CD14-positive monocyte (primary cell): Measurements from ENCODE around the gene RHOC. TPM values are rescaled to one million over a fixed set of nuclear protein-coding genes. Genes with fewer than 3 reads are reported as not detected.

Source experiments
- DNase-seq, 3 donors: peaks; one replicate each; pipeline ENCODE4 v3.0.0-alpha.2; 2011 to 2022
- H2AFZ ChIP-seq: 2 replicates; pipeline ENCODE4 v1.6.0; 2012; ENCODE audit warnings: mild to moderate bottlenecking, low read depth, low read length, inconsistent platforms; ENCODE audit not compliant: insufficient read depth, poor library complexity, severe bottlenecking
- H3K27ac ChIP-seq, 2 donors: 1 replicate in 1 of 2; 2 replicates in 1 of 2; pipeline ENCODE4 v1.5.1; 2012 to 2013; ENCODE audit warnings: low read length in 2 of 2, control low read depth in 1 of 2, inconsistent platforms in 1 of 2, low read depth in 1 of 2, mild to moderate bottlenecking in 1 of 2
- H3K27me3 ChIP-seq, 2 donors: one replicate each; pipeline versions ENCODE4 v1.6.0 to v1.6.1; 2011 to 2013; ENCODE audit warnings: low read length in 2 of 2; ENCODE audit not compliant: control insufficient read depth in 2 of 2, insufficient read depth in 2 of 2
- H3K36me3 ChIP-seq, 2 donors: replicated peaks in 1 of 2; 1 replicate in 1 of 2; 2 replicates in 1 of 2; pipeline versions ENCODE4 v1.5.1 to v1.6.1; 2012 to 2013; ENCODE audit warnings: low read length in 2 of 2, control low read depth in 1 of 2, inconsistent platforms in 1 of 2, mild to moderate bottlenecking in 1 of 2; ENCODE audit not compliant: insufficient read depth in 2 of 2, control insufficient read depth in 1 of 2
- H3K4me1 ChIP-seq, 2 donors: 1 replicate in 1 of 2; 2 replicates in 1 of 2; pipeline versions ENCODE4 v1.5.1 to v1.6.1; 2012 to 2013; ENCODE audit warnings: low read length in 2 of 2, control low read depth in 1 of 2, inconsistent platforms in 1 of 2, mild to moderate bottlenecking in 1 of 2, moderate library complexity in 1 of 2; ENCODE audit not compliant: insufficient read depth in 2 of 2, control insufficient read depth in 1 of 2
- H3K4me2 ChIP-seq: replicated peaks from 2 replicates; pipeline ENCODE3; 2012; ENCODE audit warnings: low read length, moderate library complexity, mild to moderate bottlenecking; ENCODE audit not compliant: poor library complexity, severe bottlenecking; ENCODE audit errors: extremely low read depth
- H3K4me3 ChIP-seq, 3 experiments: fragments of 200-600 bp in 1 of 3; sonication (generic) in 1 of 3; replicated peaks in 1 of 3; 1 replicate in 2 of 3; 2 replicates in 1 of 3; pipeline ENCODE4 v1.5.1; 2011 to 2013; ENCODE audit warnings: low read length in 3 of 3, mild to moderate bottlenecking in 3 of 3, control low read depth in 2 of 3, low read depth in 2 of 3, inconsistent platforms in 1 of 3, moderate library complexity in 1 of 3
- H3K79me2 ChIP-seq: 2 replicates; pipeline ENCODE4 v1.6.0; 2012; ENCODE audit warnings: mild to moderate bottlenecking, control low read depth, inconsistent platforms, low read length, moderate library complexity; ENCODE audit not compliant: insufficient read depth
- H3K9ac ChIP-seq: 2 replicates; pipeline ENCODE4 v1.6.0; 2017; ENCODE audit warnings: low read length, mild to moderate bottlenecking; ENCODE audit not compliant: insufficient read depth, poor library complexity, severe bottlenecking
- H3K9me3 ChIP-seq, 2 donors: replicated peaks in 1 of 2; 1 replicate in 1 of 2; 2 replicates in 1 of 2; pipeline versions ENCODE4 v1.5.1 to v1.6.1; 2012 to 2013; ENCODE audit warnings: low read length in 2 of 2, control low read depth in 1 of 2; ENCODE audit not compliant: control insufficient read depth in 1 of 2, insufficient read depth in 1 of 2
- H4K20me1 ChIP-seq: 2 replicates; pipeline ENCODE4 v1.6.0; 2012; ENCODE audit warnings: mild to moderate bottlenecking, low read length, control low read depth, moderate library complexity; ENCODE audit not compliant: insufficient read depth
- H3K27ac Mint-ChIP-seq, 7 donors: one replicate each; pipeline ENCODE4 v1.8.0; 2020; ENCODE audit warnings: mild to moderate bottlenecking in 7 of 7, mixed read lengths in 7 of 7, moderate library complexity in 6 of 7, inconsistent platforms in 2 of 7
- H3K27me3 Mint-ChIP-seq, 3 donors: one replicate each; pipeline ENCODE4 v1.8.0; 2021 to 2022; ENCODE audit warnings: low read depth in 3 of 3, mild to moderate bottlenecking in 3 of 3, mixed read lengths in 3 of 3, moderate library complexity in 3 of 3, inconsistent platforms in 1 of 3
- H3K36me3 Mint-ChIP-seq, 2 donors: one replicate each; pipeline ENCODE4 v1.8.0; 2020; ENCODE audit warnings: mixed read lengths in 2 of 2, inconsistent platforms in 1 of 2, mild to moderate bottlenecking in 1 of 2
- H3K4me1 Mint-ChIP-seq: one replicate; pipeline ENCODE4 v1.8.0; 2020; ENCODE audit warnings: mild to moderate bottlenecking, mixed read lengths
- H3K4me3 Mint-ChIP-seq, 2 donors: one replicate each; pipeline ENCODE4 v1.8.0; 2020; ENCODE audit warnings: mild to moderate bottlenecking in 2 of 2, mixed read lengths in 2 of 2, moderate library complexity in 1 of 2
- H3K9me3 Mint-ChIP-seq, 7 donors: one replicate each; pipeline ENCODE4 v1.8.0; 2020 to 2022; ENCODE audit warnings: mixed read lengths in 7 of 7, mild to moderate bottlenecking in 6 of 7, moderate library complexity in 6 of 7, inconsistent platforms in 2 of 7
- WGBS: methylation state at CpG from one replicate; pipeline ENCODE4 v1.1.5; 2013; ENCODE audit warnings: missing lambda C conversion rate; ENCODE audit not compliant: insufficient coverage; 5-methylcytosine and 5-hydroxymethylcytosine counted together
- intact Hi-C, 2 donors: fragments of 100-400 bp; cut with micrococcal nuclease; formaldehyde crosslinking; loops; one replicate each; pipeline versions ENCODE4 v1.15.0 to v1.15.1; 2023
- polyA plus RNA-seq, 3 donors: library from polyadenylated mRNA; depleted of rRNA in 1 of 3; unstranded in 2 of 3; stranded (reverse) in 1 of 3; fragments of 300-500 nt in 2 of 3; fragments of >200 nt in 1 of 3; fragmentation: Illumina TruSeq in 2 of 3; gene quantifications; 1 replicate in 2 of 3; 2 replicates in 1 of 3; pipeline ENCODE4 v1.2.3, GENCODE V29; 2012 to 2021
- TF ChIP-seq, protein P1 (sequence below): fragments of 200-600 bp; IDR thresholded peaks from one replicate; pipeline ENCODE4 v1.8.0; 2022; ENCODE audit warnings: antibody characterized with exemption, mild to moderate bottlenecking

RHOC gene
- polyA plus RNA-seq, 3 donors, result 78.9 to 119 (median 91.5) TPM

DNA sequence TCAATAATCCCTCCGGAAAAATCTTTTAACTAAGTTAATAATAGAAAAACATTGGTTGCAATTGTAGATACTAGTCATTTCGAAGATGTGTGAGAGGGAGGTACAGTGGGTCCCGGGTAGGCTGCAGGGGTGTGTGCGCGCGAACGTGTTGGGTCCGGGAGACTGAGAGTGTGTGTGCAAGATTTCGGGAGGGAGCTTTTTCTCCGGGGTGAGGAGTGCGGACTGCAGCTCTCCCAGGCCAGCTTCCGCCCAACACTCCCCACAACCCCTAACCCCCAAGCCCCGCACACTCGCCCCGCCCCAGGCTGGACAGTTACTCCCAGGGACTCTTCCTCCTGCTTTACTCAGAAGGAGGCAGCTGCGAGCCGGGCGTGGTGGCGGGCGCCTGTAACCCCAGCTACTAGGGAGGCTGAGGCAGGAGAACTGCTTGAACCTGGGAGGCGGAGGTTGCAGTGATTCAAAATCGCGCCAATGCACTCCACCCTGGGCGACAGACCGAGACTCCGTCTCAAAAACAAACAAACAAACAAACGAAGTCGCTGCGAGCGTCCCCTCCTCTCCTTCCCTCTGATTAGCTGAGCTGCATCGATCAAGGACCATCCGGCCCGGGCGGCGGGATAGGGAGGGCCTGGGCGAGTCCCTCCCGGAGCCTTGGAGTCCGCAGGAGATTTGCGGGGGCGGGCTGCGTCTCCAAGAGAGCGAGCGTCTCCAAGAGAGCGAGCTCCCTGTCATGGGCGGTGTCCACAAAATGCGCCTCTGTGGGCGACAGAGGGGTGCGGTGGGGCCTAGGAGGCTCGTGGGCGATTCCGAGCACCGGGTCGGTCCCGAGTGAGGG is 36.5 kb upstream of the RHOC start:
- H3K27ac Mint-ChIP-seq, result no peak overlapping the region
- peak overlapping the region; percentile 50 for H2AFZ ChIP-seq
- TF ChIP-seq, protein P1, sequence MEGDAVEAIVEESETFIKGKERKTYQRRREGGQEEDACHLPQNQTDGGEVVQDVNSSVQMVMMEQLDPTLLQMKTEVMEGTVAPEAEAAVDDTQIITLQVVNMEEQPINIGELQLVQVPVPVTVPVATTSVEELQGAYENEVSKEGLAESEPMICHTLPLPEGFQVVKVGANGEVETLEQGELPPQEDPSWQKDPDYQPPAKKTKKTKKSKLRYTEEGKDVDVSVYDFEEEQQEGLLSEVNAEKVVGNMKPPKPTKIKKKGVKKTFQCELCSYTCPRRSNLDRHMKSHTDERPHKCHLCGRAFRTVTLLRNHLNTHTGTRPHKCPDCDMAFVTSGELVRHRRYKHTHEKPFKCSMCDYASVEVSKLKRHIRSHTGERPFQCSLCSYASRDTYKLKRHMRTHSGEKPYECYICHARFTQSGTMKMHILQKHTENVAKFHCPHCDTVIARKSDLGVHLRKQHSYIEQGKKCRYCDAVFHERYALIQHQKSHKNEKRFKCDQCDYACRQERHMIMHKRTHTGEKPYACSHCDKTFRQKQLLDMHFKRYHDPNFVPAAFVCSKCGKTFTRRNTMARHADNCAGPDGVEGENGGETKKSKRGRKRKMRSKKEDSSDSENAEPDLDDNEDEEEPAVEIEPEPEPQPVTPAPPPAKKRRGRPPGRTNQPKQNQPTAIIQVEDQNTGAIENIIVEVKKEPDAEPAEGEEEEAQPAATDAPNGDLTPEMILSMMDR, result no peak
- no peaks in the 10 kb centered on the region for H3K79me2 ChIP-seq
- H3K27ac ChIP-seq, result no peak overlapping the region
- peaks cover 0 to 24% (median 19%) of the 10 kb centered on the region in 7 donors for H3K9me3 Mint-ChIP-seq
- no peak overlapping the region for H3K4me2 ChIP-seq
- H3K9me3 ChIP-seq, result peaks cover 7 to 18% of the 10 kb centered on the region in 2 donors
- 11% methylated on average over 42 of the region's 54 CpGs for WGBS
- H4K20me1 ChIP-seq, result no peaks in the 10 kb centered on the region
- H3K9ac ChIP-seq, result no peak overlapping the region
- intact Hi-C loops, result no loop called here
- peaks cover 4 to 5% of the 10 kb centered on the region in 2 donors for H3K4me1 ChIP-seq
- no peaks in the 10 kb centered on the region for H3K36me3 ChIP-seq
- DNase-seq, result no peak
- no peak overlapping the region for H3K4me3 ChIP-seq
- peaks cover 5% of the 10 kb centered on the region in 2 donors for H3K36me3 Mint-ChIP-seq
- H3K4me3 Mint-ChIP-seq, result peak overlapping the region in 1 of 2 donors; percentile 80
- peaks cover 73 to 86% (median 76%) of the 10 kb centered on the region in 3 donors for H3K27me3 Mint-ChIP-seq
- H3K27me3 ChIP-seq, result peaks cover 39 to 83% of the 10 kb centered on the region in 2 donors
- peaks cover 11% of the 10 kb centered on the region for H3K4me1 Mint-ChIP-seq

DNA sequence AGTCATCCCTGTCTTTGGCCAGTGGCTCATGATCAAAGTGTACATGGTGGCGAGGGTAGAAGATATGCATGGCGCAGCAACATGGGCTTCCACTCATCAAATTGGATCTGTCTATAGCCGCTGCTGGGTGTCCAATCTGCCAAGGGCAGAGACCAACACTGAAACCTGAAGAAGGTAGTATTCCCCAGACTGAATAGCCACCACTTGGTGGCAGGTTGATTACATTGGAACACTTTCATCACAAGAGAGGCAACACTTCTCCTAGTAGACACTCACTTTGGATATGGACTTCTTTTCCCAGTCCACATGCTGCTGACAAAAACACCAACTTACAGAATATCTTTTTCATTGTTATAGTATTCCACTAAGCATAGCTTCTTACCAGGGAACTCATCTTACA is 30.6 kb upstream of the RHOC start:
- no peak overlapping the region for H2AFZ ChIP-seq
- H3K4me1 ChIP-seq, result no peaks in the 10 kb centered on the region
- H3K9ac ChIP-seq, result no peak overlapping the region
- H3K27me3 Mint-ChIP-seq, result peaks cover 40 to 45% (median 45%) of the 10 kb centered on the region in 3 donors
- no peak overlapping the region for H3K4me3 ChIP-seq
- peaks cover 3% of the 10 kb centered on the region for H3K4me1 Mint-ChIP-seq
- peaks cover 0 to 2% of the 10 kb centered on the region in 2 donors for H3K9me3 ChIP-seq
- no peaks in the 10 kb centered on the region for H3K36me3 ChIP-seq
- H3K27me3 ChIP-seq, result peaks cover 17 to 30% of the 10 kb centered on the region in 2 donors
- H3K4me3 Mint-ChIP-seq, result no peak overlapping the region
- no peak overlapping the region for H3K27ac ChIP-seq
- TF ChIP-seq, protein P1, result no peak
- 83% methylated on average over 3 of the region's 3 CpGs for whole genome bisulfite sequencing
- H3K27ac Mint-ChIP-seq, result no peak overlapping the region
- intact Hi-C loops, result no loop called here
- no peaks in the 10 kb centered on the region for H4K20me1 ChIP-seq
- peaks cover 0 to 2% of the 10 kb centered on the region in 2 donors for H3K36me3 Mint-ChIP-seq
- H3K9me3 Mint-ChIP-seq, result peaks cover 0 to 10% (median 7%) of the 10 kb centered on the region in 7 donors
- no peak for DNase-seq
- H3K4me2 ChIP-seq, result no peak overlapping the region
- no peaks in the 10 kb centered on the region for H3K79me2 ChIP-seq
